IMR-90 (cell line): Measurements from ENCODE around the gene GNB1L.

ENCODE experiments used
- POLR2A ChIP-seq: IDR thresholded peaks from 2 replicates; pipeline ENCODE4 v1.6.1; 2012; ENCODE audit warnings: mild to moderate bottlenecking, low read depth, low read length
- SMC3 ChIP-seq: fragments of 150-350 bp; IDR thresholded peaks from 2 replicates; pipeline ENCODE4 v1.6.1; 2016; ENCODE audit warnings: low read depth, mild to moderate bottlenecking, antibody characterized with exemption, low read length, moderate library complexity
- TF ChIP-seq, protein P1 (sequence below): conservative IDR thresholded peaks from 2 replicates; pipeline ENCODE4 v1.5.1; 2012; ENCODE audit warnings: mild to moderate bottlenecking, low read depth, low read length, improper control_type of control experiment

GRCh38 chr22:19819208-19819910 lies 35.3 kb downstream of the GNB1L start:
- TF ChIP-seq SMC3 (no peak), POLR2A (no peak)
- TF ChIP-seq, protein P1, sequence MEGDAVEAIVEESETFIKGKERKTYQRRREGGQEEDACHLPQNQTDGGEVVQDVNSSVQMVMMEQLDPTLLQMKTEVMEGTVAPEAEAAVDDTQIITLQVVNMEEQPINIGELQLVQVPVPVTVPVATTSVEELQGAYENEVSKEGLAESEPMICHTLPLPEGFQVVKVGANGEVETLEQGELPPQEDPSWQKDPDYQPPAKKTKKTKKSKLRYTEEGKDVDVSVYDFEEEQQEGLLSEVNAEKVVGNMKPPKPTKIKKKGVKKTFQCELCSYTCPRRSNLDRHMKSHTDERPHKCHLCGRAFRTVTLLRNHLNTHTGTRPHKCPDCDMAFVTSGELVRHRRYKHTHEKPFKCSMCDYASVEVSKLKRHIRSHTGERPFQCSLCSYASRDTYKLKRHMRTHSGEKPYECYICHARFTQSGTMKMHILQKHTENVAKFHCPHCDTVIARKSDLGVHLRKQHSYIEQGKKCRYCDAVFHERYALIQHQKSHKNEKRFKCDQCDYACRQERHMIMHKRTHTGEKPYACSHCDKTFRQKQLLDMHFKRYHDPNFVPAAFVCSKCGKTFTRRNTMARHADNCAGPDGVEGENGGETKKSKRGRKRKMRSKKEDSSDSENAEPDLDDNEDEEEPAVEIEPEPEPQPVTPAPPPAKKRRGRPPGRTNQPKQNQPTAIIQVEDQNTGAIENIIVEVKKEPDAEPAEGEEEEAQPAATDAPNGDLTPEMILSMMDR, result no peak
